Spleen (tissue), 7 donors: ENCODE measurements around the gene ARMC9.
"Not testable (repeated sequence)": the region's sequence is repeated elsewhere in the genome, so short reads cannot be mapped to it uniquely, and the experiment has no call there.

Experiments
- POLR2A ChIP-seq, 3 donors: fragments of 450-650 bp; IDR thresholded peaks; one replicate each; pipeline ENCODE4 v1.5.1; 2017; ENCODE audit warnings: antibody characterized with exemption in 3 of 3, mild to moderate bottlenecking in 1 of 3
- TF ChIP-seq, protein P1 (sequence below), 11 experiments: fragments of 200-600 bp in 7 of 11; fragments of 450-650 bp in 4 of 11; sonication (generic) in 4 of 11; IDR thresholded peaks in 8 of 11; conservative IDR thresholded peaks in 3 of 11; 1 replicate in 7 of 11; 2 replicates in 4 of 11; pipeline versions ENCODE4 v1.4.0 to v1.8.0; 2016 to 2021; ENCODE audit warnings: antibody characterized with exemption in 11 of 11, inconsistent platforms in 4 of 11, mild to moderate bottlenecking in 1 of 11
- donor health status: DM: no; HTN: no; CAD: no; lungs with moderate emphysema.
- donor health status: DM: no; HTN: no; CAD: no.
- donor health status: DM: no; HTN: no; CAD: no.

GRCh38 chr2:231400681-231401080 lies 202.2 kb downstream of the ARMC9 start:
- TF ChIP-seq, protein P1, sequence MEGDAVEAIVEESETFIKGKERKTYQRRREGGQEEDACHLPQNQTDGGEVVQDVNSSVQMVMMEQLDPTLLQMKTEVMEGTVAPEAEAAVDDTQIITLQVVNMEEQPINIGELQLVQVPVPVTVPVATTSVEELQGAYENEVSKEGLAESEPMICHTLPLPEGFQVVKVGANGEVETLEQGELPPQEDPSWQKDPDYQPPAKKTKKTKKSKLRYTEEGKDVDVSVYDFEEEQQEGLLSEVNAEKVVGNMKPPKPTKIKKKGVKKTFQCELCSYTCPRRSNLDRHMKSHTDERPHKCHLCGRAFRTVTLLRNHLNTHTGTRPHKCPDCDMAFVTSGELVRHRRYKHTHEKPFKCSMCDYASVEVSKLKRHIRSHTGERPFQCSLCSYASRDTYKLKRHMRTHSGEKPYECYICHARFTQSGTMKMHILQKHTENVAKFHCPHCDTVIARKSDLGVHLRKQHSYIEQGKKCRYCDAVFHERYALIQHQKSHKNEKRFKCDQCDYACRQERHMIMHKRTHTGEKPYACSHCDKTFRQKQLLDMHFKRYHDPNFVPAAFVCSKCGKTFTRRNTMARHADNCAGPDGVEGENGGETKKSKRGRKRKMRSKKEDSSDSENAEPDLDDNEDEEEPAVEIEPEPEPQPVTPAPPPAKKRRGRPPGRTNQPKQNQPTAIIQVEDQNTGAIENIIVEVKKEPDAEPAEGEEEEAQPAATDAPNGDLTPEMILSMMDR (IDR thresholded peaks at IDR 0.05 in 8 of 11, conservative IDR thresholded peaks at IDR 0.05 in 3 of 11) = not testable (repeated sequence)
- TF ChIP-seq POLR2A (IDR thresholded peaks at IDR 0.05) = not testable (repeated sequence)
